Upper lobe of left lung (tissue), 4 donors: Measurements from ENCODE around the gene SEC61A1.

Source experiments
- CTCF ChIP-seq, 6 experiments: fragments of 450-650 bp in 4 of 6; fragments of 200-600 bp in 2 of 6; sonication (generic) in 2 of 6; IDR thresholded peaks; one replicate each; pipeline ENCODE4 v1.5.1; 2016 to 2019; ENCODE audit warnings: antibody characterized with exemption in 6 of 6
- EP300 ChIP-seq, 4 donors: sonication (generic); formaldehyde crosslinking; IDR thresholded peaks; one replicate each; pipeline ENCODE4 v1.5.1; 2017; ENCODE audit warnings: antibody characterized with exemption in 4 of 4, control low read depth in 2 of 4
- POLR2A ChIP-seq, 4 donors: fragments of 450-650 bp; IDR thresholded peaks; one replicate each; pipeline ENCODE4 v1.5.1; 2016 to 2017; ENCODE audit warnings: antibody characterized with exemption in 4 of 4, mild to moderate bottlenecking in 2 of 4
- POLR2AphosphoS5 ChIP-seq, 2 donors: sonication (generic); formaldehyde crosslinking; IDR thresholded peaks; one replicate each; pipeline ENCODE4 v1.5.1; 2017; ENCODE audit warnings: antibody characterized with exemption in 2 of 2

- no peak for TF ChIP-seq CTCF (IDR thresholded peaks at IDR 0.05)
- no peak for TF ChIP-seq POLR2AphosphoS5 (IDR thresholded peaks at IDR 0.05)
- no peak for TF ChIP-seq EP300 (IDR thresholded peaks at IDR 0.05)
- no peak for TF ChIP-seq POLR2A (IDR thresholded peaks at IDR 0.05)
These were observed 47.9 kb downstream of the SEC61A1 start for GRCh38 chr3:128100161-128100560.
